ENCODE data around the gene UXS1. TPM values are rescaled to one million over a fixed set of nuclear protein-coding genes. Genes with fewer than 3 reads are reported as not detected.

The UXS1 gene
- total and polyA plus RNA-seq, 2 of the 8 experiments (the other 6 are each of a cell fraction or from before 2014, with no cell fraction given): 44.5 to 63.4 TPM

DNA sequence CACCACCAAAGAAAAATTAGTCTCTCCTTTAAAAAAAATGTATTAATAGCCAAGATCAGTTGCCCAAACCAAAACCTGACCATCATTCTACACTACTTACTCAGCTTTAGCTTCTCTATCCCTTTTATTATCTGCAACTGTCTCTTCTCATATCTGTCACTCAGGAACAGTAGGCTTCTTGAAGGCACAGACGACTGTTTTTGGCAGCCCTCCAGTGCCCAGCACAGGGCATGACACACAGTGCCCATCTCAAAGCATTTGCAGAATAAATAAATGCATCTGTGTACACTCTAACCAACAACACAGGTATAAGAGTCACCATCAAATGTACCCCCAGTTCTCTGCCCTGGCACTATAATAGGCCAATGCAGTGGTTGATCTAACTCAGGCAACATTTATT lies 117.2 kb downstream of the UXS1 start:
- H3K4me3 ChIP-seq (ENCODE audit: extremely low read depth in 1 of 4, insufficient read depth in 2 of 4, low read depth in 3 of 4, low read length in 4 of 4): no peak overlapping the region
- H3K79me2 ChIP-seq (ENCODE audit: control insufficient read depth in 1 of 2, insufficient read depth in 2 of 2, low read length in 2 of 2): no peaks in the 10 kb centered on the region
- H2BK120ac ChIP-seq (replicated peaks; ENCODE audit: low read depth, low read length): no peak overlapping the region
- no peak overlapping the region for H2AK5ac ChIP-seq (ENCODE audit: low read depth, low read length)
- no peak overlapping the region for H3K4me2 ChIP-seq (ENCODE audit: insufficient read depth in 1 of 2, low read depth in 2 of 2, low read length in 2 of 2)
- H2BK20ac ChIP-seq (ENCODE audit: low read length): no peak overlapping the region
- ChIA-PET CTCF (ENCODE audit: partially characterized antibody) (interaction anchor here (1.2 kb wide), 1 partner anchor 8 kb away, joined by 4 read pairs; no protein-coding TSS in a partner anchor), POLR2A (ENCODE audit: partially characterized antibody) (no interaction called here)
- H2AFZ ChIP-seq (ENCODE audit: low read length): no peak overlapping the region
- H4K20me1 ChIP-seq (replicated peaks in 1 of 2; ENCODE audit: control insufficient read depth in 1 of 2, insufficient read depth in 2 of 2, low read length in 2 of 2): no peaks in the 10 kb centered on the region
- no peaks in the 10 kb centered on the region for H3K23me2 ChIP-seq (ENCODE audit: low read depth, low read length)
- H3K4me1 ChIP-seq (replicated peaks in 1 of 4; ENCODE audit: control insufficient read depth in 3 of 4, insufficient read depth in 4 of 4, low read length in 3 of 4): peaks cover 0 to 4% (median under 1%) of the 10 kb centered on the region in 4 experiments; a peak in 3 of 7 replicates
- no peaks in the 10 kb centered on the region for H3K79me1 ChIP-seq (ENCODE audit: low read depth, low read length)
- no peak overlapping the region for H2BK5ac ChIP-seq (ENCODE audit: low read depth, low read length)
- no peak overlapping the region for H2BK15ac ChIP-seq (ENCODE audit: low read length)
- no peak overlapping the region for H4K5ac ChIP-seq (ENCODE audit: insufficient read length, low read depth, low read length)
- no peak overlapping the region for H3K23ac ChIP-seq (ENCODE audit: insufficient read length)
- H2BK12ac ChIP-seq (ENCODE audit: low read depth, low read length): no peak overlapping the region
- H3K56ac ChIP-seq (replicated peaks; ENCODE audit: insufficient read length, low read depth, low read length): no peak overlapping the region
- 72% methylated on average over 1 of the region's 1 CpG; no CpG with 5 or more reads in 1 of the 2 experiments for WGBS, 2 experiments (ENCODE audit: extremely low coverage in 1 of 2, insufficient coverage in 1 of 2, insufficient read length in 1 of 2, insufficient replicate concordance in 2 of 2, low coverage in 1 of 2, low lambda C conversion rate in 2 of 2, missing lambda C conversion rate in 1 of 2)
- H3K4ac ChIP-seq (replicated peaks; ENCODE audit: insufficient read length, low read depth, low read length): no peak overlapping the region
- no peak overlapping the region for H3K27ac ChIP-seq (ENCODE audit: low read depth, low read length)
- DNase-seq (ENCODE audit: low read depth in 1 of 2, low spot score in 2 of 2) (no peak), FAIRE-seq (no peak)
- H4K91ac ChIP-seq (replicated peaks; ENCODE audit: insufficient read length, low read length): no peak overlapping the region
- H3K27me3 ChIP-seq (replicated peaks in 1 of 4; ENCODE audit: control insufficient read depth in 3 of 4, extremely low read depth in 1 of 4, insufficient read depth in 3 of 4, low read length in 3 of 4): no peaks in the 10 kb centered on the region
- no peaks in the 10 kb centered on the region for H3K9me3 ChIP-seq (ENCODE audit: insufficient read depth in 2 of 2, low read depth in 1 of 2, low read length in 1 of 2)
- no peak overlapping the region for H3K18ac ChIP-seq (ENCODE audit: extremely low read depth, low read length)
- H3K9ac ChIP-seq (replicated peaks in 1 of 4; ENCODE audit: extremely low read depth in 1 of 4, low read depth in 3 of 4, low read length in 3 of 4): no peak overlapping the region
- no peak overlapping the region for H4K8ac ChIP-seq (ENCODE audit: extremely low read depth, insufficient read depth, low read length)
- TF ChIP-seq MAFK (IDR thresholded peaks at IDR 0.05; ENCODE audit: low read depth, low read length): no peak
- no peak for TF ChIP-seq CTBP2 (IDR thresholded peaks at IDR 0.05; ENCODE audit: borderline replicate concordance, insufficient read depth, insufficient read length, low read length)
- no peak for TF ChIP-seq SRF (IDR thresholded peaks at IDR 0.05; ENCODE audit: low read depth, low read length)
- no peak for TF ChIP-seq POLR2A (IDR thresholded peaks at IDR 0.05; ENCODE audit: control extremely low read depth in 1 of 2, low read depth in 2 of 2, low read length in 2 of 2)
- no peak for TF ChIP-seq HDAC2 (IDR thresholded peaks at IDR 0.05; ENCODE audit: borderline replicate concordance in 1 of 2, low read depth in 2 of 2, low read length in 2 of 2)
- TF ChIP-seq EP300 (IDR thresholded peaks at IDR 0.05; ENCODE audit: borderline replicate concordance in 1 of 2, low read depth in 2 of 2, low read length in 2 of 2): no peak
- no peak for TF ChIP-seq TCF12 (IDR thresholded peaks at IDR 0.05; ENCODE audit: low read depth, low read length)
- TF ChIP-seq YY1 (IDR thresholded peaks at IDR 0.05; ENCODE audit: low read depth, low read length): no peak
- no peak for TF ChIP-seq KDM4A (IDR thresholded peaks at IDR 0.05; ENCODE audit: low read depth, low read length, severe bottlenecking)
- no peak for TF ChIP-seq NRF1 (IDR thresholded peaks at IDR 0.05; ENCODE audit: low read depth, low read length)
- TF ChIP-seq SIRT6 (IDR thresholded peaks at IDR 0.05; ENCODE audit: low read length): no peak
- H3K14ac ChIP-seq (ENCODE audit: insufficient read length): no peak overlapping the region
- H3K36me3 ChIP-seq (ENCODE audit: control insufficient read depth in 2 of 4, insufficient read depth in 4 of 4, low read length in 3 of 4): no peaks in the 10 kb centered on the region

All from H1 (cell line).